Right hindlimb (tissue), 1 donor: ENCODE results near the gene SLC38A9.
A peak's percentile ranks its signal among the peaks of the same experiment; 100 is the strongest.

Source experiments
- DNase-seq: peaks from one replicate; pipeline ENCODE4 v3.0.0-alpha.2; 2018

SLC38A9 gene

DNA sequence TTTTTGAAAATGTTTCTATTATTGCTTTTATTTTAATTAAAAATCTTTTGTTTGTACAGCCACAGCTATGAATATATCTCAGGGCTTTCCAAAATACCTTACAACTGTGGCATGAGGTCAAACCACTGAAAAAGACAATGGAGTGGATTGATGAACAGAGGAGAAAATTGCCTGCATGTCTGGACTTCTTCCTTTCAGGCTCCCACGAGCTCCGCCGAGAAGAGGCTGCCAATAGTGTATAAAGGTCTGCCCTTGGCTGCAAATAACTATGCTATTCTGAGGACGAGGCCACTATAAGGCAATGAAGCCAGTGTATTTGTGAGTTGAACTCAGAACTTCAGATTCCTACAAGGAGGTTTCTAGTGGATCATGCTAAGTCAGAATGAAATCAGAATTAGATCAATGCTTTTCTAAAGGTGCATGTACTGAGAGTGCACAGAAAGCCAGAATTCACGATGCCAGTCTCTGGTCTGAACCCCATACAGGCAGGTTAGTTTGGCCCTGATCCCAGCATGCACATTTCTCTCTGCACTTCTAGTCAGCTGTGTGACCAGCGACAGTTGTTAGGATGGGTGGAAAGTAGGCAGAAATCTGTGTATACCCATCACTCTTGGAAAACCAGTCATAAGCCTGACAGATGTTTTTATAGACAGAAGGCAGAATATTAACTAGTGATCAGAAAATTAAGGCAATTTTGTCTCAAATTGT is 134.6 kb downstream of the SLC38A9 start:
- peak; percentile 63 for DNase-seq

DNA sequence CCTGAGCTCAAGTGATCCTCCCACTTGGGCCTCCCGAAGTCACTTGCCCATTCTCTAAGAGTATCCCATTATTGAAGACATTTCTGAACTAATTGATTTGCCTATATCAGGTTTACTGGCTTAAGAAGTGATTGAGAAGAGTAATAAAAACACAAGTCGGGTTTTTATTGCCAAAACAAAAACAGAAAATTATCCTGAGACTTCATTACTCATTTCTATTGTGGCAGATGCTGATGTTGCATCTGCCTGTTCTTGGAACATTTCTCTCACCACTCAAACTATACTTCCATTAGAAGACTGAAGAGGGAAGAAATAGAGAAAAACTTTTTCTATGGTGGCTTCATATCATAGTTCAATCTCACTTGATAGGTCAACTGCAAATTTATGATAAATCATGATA is 135.5 kb downstream of the SLC38A9 start:
- no peak for DNase-seq
